GM21619 (cell line): ENCODE data around the gene SLC36A4.
"Not testable (repeated sequence)": the region's sequence is repeated elsewhere in the genome, so short reads cannot be mapped to it uniquely, and the experiment has no call there.

Source experiments
- ATAC-seq: cut with Tn5 transposase; IDR thresholded peaks from one replicate; pipeline ENCODE4 v1.9.1; 2021; ENCODE audit not compliant: unreplicated experiment

Gene SLC36A4

DNA sequence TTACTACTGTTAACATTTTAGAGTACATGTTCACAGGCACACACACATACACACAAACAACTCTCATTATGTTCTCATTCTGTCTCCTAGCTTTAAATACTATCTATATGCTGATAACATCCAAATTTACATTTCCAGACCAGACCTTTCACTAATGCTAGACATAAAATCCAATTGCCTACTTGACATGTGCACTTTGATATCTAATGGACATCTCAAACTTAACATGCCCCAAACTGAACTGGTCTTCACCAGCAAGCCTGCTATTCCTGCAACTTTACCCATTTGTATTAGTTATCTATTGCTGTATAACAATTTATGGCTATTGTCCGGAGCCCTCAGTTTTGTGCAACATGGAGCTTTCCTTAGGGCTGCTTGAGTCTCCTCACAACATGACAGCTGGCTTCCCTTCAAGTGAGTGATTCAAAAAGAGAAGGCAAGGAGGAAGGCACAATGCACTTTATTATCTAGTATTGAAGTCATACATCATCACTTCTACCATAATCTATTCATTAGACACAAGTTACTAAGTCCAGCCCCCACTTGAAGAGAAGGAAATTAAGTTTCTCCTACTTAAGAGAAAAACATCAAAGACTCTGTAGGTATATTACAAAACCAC is 3.0 kb downstream of the SLC36A4 start:
- ATAC-seq, result no peak

- ATAC-seq, result no peak
Observed at GRCh38 chr11:93193731-93194130, 4.1 kb downstream of the SLC36A4 start.

GRCh38 chr11:93192163-93192562 is 5.6 kb downstream of the SLC36A4 start:
- ATAC-seq, result no peak

DNA sequence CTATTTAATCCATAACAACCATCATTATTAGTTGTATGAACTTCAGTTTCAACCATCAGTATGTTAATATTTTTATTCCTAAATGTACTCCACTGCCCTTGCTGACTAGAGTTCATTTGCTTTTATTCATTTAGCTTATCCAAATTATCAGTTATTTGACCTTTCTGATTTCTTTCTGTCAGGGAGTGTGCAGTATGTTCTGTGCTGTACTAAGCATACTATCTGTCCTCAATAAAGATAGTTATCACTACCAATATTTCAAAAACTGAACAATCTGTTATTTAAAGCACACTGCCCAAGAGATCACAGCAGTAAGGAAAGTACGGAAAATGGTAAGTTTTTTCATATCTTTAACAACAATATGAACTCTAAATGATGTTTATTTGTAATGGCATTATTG is 8.3 kb downstream of the SLC36A4 start:
- ATAC-seq, result no peak

DNA sequence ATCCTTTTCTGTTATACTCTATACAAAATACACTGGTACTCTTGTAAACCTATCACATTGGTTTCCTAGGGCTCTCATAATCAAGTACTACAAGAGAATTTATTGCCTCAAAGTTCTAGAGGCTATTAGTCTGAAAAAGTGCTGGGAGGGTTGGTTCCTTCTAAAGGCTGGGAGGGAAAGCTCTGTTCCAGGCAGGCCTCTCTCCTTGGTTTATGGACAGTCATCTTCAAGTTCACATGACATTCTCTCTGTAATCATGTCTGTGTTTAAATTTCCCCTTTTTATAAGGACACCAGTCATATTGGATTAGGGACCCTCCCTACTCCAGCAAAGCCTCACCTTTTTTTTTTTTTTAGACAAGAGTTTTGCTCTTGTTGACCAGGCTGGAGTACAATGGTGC is 9.1 kb downstream of the SLC36A4 start:
- no peak for ATAC-seq

- ATAC-seq, result no peak
Observed at GRCh38 chr11:93187290-93187689, 10.5 kb downstream of the SLC36A4 start.

GRCh38 chr11:93177891-93178290 is 19.9 kb downstream of the SLC36A4 start:
- ATAC-seq, result not testable (repeated sequence)

- ATAC-seq, result no peak
Observed at GRCh38 chr11:93169950-93170561, 27.7 kb downstream of the SLC36A4 start.

DNA sequence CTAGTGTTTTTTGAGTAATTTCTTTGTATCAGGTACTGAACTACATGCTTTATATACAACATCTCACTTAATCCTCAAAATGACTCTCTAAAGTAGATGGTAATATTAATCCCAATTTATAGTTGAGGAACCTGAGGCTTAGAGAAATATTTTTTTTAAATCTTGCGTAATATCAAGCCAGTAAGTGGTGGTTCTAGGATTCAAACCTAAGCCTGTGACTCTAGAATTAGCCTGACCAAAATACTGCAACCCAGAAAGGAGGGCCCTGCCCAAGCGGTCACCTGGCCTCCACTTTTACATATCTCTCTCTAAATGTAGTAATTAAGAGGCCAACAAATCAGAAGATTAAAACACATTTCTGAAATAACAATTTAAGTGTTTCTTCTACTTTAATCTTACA is 28.6 kb downstream of the SLC36A4 start:
- ATAC-seq, result no peak

GRCh38 chr11:93166862-93167261 is 30.9 kb downstream of the SLC36A4 start:
- no peak for ATAC-seq

- ATAC-seq, result no peak
Observed at GRCh38 chr11:93166194-93166593, 31.6 kb downstream of the SLC36A4 start.

DNA sequence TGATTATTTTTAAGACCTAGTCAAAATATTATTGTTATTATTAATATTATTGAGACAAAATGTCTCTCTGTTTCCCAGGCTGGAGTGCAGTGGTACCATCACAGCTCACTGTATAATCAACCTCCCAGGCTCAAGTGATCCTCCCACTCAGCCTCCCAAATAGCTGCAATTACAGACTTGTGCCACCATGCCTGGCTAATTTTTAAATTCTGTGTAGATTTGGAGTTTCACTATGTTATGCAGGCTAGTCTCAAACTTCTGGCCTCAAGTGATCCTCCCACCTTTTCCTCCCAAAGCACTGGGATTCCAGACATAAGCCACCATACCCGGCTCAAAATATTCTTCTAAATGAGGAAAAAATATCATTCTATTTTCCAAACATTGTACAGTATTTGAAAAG is 37.0 kb downstream of the SLC36A4 start:
- no peak for ATAC-seq

DNA sequence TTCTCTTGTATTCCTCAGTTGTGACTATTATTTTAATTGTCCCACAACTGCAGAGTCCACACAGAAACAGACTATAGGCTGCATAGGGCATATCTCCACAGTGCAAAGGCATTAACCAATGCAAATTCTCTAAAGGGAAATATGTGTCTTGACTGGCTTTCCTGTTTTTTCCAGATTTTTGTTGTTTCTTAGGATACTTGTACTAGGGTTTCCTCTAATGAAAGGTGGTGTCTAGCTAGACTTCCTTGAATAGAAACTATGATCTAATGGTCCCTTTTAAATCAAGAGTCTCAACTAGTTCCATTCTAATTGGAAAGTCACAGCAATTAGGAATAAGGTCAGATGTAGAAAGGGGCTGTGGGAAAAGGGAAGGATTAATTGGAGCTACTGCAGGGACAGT is 37.6 kb downstream of the SLC36A4 start:
- no peak for ATAC-seq

DNA sequence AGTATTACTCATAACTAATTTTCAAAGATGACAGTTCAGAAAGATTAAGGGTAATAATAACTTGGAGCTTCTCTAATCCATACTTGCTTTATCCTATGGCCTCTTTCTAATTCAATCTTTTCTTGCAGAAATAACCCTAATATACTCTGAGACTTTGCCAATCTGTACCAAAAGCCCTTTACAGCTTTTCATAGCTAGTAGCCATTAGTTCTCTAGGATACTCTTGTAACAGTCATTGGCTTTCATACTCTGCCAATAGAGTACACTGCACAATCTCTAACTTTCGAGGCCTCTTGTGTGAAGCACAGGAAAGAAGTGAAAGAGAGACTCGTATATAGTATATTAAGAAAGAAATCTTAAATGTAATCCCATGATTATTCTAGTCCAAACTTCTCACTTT is 38.1 kb downstream of the SLC36A4 start:
- ATAC-seq, result no peak

DNA sequence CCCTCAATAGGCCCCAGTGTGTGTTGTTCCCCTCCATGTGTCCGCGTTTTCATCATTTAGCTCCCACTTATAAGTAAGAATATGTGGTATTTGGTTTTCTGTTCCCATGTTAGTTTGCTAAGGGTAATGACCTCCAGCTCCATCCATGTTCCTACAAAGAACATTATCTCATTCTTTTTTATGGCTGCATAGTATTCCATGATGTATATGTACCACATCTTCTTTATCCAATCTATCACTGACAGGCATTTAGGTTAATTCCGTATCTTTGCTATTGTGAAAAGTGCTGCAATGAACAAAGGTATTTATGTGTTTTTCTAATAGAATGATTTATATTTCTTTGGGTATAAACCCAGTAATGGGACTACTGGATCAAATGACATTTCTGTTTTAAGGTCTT is 42.1 kb downstream of the SLC36A4 start:
- ATAC-seq, result no peak

DNA sequence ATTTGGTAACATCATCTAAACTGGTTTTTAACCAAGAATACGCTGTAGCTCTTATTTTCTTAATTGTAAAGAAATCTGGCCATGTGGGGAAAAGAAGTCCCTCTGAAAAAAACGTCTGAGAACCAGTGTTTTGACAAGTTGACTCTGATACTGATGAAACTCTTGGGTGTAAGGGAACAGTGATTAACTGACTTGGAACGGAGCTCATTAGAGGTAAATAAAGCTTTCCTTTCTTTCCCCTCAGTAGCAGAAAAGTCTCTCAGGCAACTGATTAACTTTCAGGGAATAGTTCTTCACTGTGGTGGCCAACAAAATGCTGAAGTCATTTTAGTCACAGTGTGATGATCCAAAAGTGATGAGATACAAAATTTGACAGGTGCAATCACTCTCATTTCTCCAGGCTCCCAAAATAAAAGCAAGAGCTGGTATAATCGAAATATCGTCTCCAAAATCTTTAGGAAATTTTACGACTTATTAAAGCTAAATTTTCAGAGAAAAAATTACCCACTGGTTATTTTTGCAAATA is 52.3 kb downstream of the SLC36A4 start:
- no peak for ATAC-seq

DNA sequence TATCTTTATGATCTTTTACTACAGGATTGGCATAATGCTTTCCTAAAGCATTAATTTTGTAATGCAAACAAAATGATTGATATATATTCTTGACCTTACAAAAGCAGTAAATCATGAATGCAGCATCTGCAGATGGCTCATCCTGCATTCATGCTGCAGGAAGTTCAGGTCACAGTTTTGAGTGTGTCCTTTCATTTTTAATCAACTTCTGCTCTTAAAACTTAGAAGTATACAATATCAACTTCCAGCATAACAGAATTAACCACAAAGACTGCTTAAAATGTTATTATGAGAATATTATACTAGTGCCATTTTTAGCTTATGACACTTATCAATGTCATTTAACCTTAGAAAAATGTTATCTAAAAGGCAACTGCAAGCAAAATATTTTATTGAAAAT is 54.0 kb downstream of the SLC36A4 start:
- peak; percentile 56 for ATAC-seq

- ATAC-seq, result no peak
Observed at GRCh38 chr11:93143186-93143585, 54.6 kb downstream of the SLC36A4 start.

- no peak for ATAC-seq
Observed at GRCh38 chr11:93133488-93134109, 64.2 kb downstream of the SLC36A4 start.

DNA sequence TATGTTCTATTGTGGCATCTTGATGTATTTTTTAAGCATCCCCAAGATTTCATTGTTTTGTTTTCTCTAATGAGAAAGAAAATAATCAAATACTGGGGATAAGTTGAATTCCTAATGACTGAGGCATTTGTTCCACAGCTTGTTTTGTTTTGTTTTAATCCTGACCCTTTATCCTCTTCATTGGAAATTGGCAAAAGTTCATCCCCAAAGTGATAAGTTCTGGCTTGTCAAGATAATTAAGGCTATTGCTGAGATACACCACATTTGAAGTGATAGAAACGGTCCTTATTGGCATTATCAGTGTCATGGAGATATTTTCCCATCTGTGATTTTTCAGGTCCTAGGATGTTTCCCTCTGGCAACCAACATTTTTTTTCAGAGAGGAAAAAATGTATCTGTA is 65.0 kb downstream of the SLC36A4 start:
- ATAC-seq, result no peak

DNA sequence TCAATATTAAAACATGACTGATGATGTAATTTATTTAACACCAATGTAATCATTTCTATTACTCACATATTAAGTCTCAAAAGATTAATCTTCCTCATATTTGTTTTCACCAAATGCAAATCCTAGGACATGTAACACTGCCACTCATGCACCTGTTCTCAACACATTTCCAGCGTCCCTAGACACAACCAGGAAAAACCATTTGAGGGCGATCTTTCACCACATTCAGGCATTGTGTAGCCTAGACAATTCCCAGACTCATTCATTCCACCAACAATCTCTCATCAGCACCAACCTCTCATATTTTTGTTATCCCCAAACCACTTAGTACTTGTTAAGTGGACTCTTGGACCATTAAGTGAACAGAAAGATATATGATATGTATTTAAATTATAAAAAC is 66.1 kb downstream of the SLC36A4 start:
- no peak for ATAC-seq

GRCh38 chr11:93128574-93128973 is 69.2 kb downstream of the SLC36A4 start:
- no peak for ATAC-seq
